Kidney (tissue), 14 donors: ENCODE measurements around the gene THADA. TPM values are rescaled to one million over a fixed set of nuclear protein-coding genes. Genes with fewer than 3 reads are reported as not detected.

Experiments used
- DNase-seq, 5 donors: peaks; one replicate each; pipeline ENCODE4 v3.0.0-alpha.2; 2013 to 2020
- FAIRE-seq: peaks from 2 replicates; lab custom pipeline; 2012; peaks lifted over from hg19 to GRCh38; lab: Jason Lieb, UNC
- H3K27ac ChIP-seq, 2 donors: one replicate each; pipeline ENCODE4 v1.7.0; 2013; ENCODE audit warnings: low read depth in 2 of 2, low read length in 2 of 2, inconsistent platforms in 1 of 2
- H3K27me3 ChIP-seq: one replicate; pipeline ENCODE4 v1.7.1; 2013; ENCODE audit warnings: low read length, inconsistent platforms; ENCODE audit not compliant: control insufficient read depth, insufficient read depth
- H3K36me3 ChIP-seq, 3 donors: one replicate each; pipeline versions ENCODE4 v1.7.0 to v1.7.1; 2013; ENCODE audit warnings: low read length in 3 of 3, control low read depth in 1 of 3, inconsistent platforms in 1 of 3; ENCODE audit not compliant: insufficient read depth in 3 of 3, control insufficient read depth in 2 of 3
- H3K4me1 ChIP-seq, 3 donors: one replicate each; pipeline versions ENCODE4 v1.7.0 to v1.7.1; 2013; ENCODE audit warnings: low read length in 3 of 3, inconsistent platforms in 1 of 3, low read depth in 1 of 3; ENCODE audit not compliant: control insufficient read depth in 2 of 3, insufficient read depth in 2 of 3
- H3K4me3 ChIP-seq, 3 donors: one replicate each; pipeline versions ENCODE4 v1.7.0 to v1.8.1; 2013; ENCODE audit warnings: low read length in 3 of 3, control low read depth in 1 of 3, inconsistent platforms in 1 of 3
- H3K9ac ChIP-seq, 3 donors: one replicate each; pipeline versions ENCODE4 v1.7.0 to v1.7.1; 2013; ENCODE audit warnings: low read length in 3 of 3, control low read depth in 1 of 3, inconsistent platforms in 1 of 3
- H3K9me3 ChIP-seq, 3 donors: one replicate each; pipeline versions ENCODE4 v1.7.0 to v1.7.1; 2013; ENCODE audit warnings: low read length in 3 of 3, control low read depth in 1 of 3, inconsistent platforms in 1 of 3; ENCODE audit not compliant: control insufficient read depth in 2 of 3, insufficient read depth in 1 of 3
- CTCF ChIP-seq: IDR thresholded peaks from 3 replicates; pipeline ENCODE4 v1.5.1; 2012; ENCODE audit warnings: mild to moderate bottlenecking, moderate library complexity, borderline replicate concordance; ENCODE audit not compliant: insufficient read depth; ENCODE audit errors: extremely low read depth
- intact Hi-C: fragments of 100-400 bp; cut with DNase I; formaldehyde crosslinking; loops from one replicate; pipeline ENCODE4 v1.11.1; 2022
- polyA plus RNA-seq: library from polyadenylated mRNA; stranded (reverse); fragments of 350-450 nt; fragmentation: Illumina TruSeq; extraction: RNeasy Lipid Tissue Mini Kit (QIAGEN cat#74804); gene quantifications from one replicate; pipeline ENCODE4 v1.2.3, GENCODE V29; 2014; ENCODE audit warnings: low read depth, low replicate concordance; ENCODE audit not compliant: insufficient read depth
- total RNA-seq: library from RNA; stranded (reverse); fragmentation: NEBNext Ultra II Directional; extraction: Animal tissue kit (Norgen Biotek cat#: 25700); gene quantifications from one replicate; pipeline ENCODE4 v1.2.1, GENCODE V29; 2021
- donor health status: control.
- donor health status: control.
- donor health status: control.
- donor health status: control.
- donor health status: control.
- donor health status: DM: yes; HTN: yes; CAD: no.
- donor health status: Normal renal cell carcinoma (clear cell type).

The THADA gene
- total and polyA plus RNA-seq, 2 donors from 2014 or later = 21.4 to 45.1 TPM

- no peak overlapping the region for H3K9ac ChIP-seq
- TF ChIP-seq CTCF = no peak
- intact Hi-C loops = no loop called here
- H3K27ac ChIP-seq = no peak overlapping the region
- DNase-seq (no peak), FAIRE-seq (no peak)
- H3K36me3 ChIP-seq = peaks cover 0 to 4% (median 0%) of the 10 kb centered on the region in 3 donors
- no peaks in the 10 kb centered on the region for H3K9me3 ChIP-seq
- no peaks in the 10 kb centered on the region for H3K4me1 ChIP-seq
- H3K27me3 ChIP-seq = no peaks in the 10 kb centered on the region
- H3K4me3 ChIP-seq = no peak overlapping the region
Observed at GRCh38 chr2:43563679-43564078, 32.2 kb downstream of the THADA start.

- intact Hi-C loops = no loop called here
- Histone ChIP-seq H3K9me3 (no peaks in the 10 kb centered on the region), H3K27ac (no peak overlapping the region), H3K27me3 (no peaks in the 10 kb centered on the region), H3K4me3 (no peak overlapping the region), H3K4me1 (no peaks in the 10 kb centered on the region), H3K36me3 (peaks cover 0 to 5% (median 4%) of the 10 kb centered on the region in 3 donors), H3K9ac (no peak overlapping the region)
- no peak for DNase-seq
- no peak for TF ChIP-seq CTCF
- FAIRE-seq = peak; percentile 74
Observed at GRCh38 chr2:43560231-43560547, 35.6 kb downstream of the THADA start.

GRCh38 chr2:43559391-43560230 is 36.2 kb downstream of the THADA start:
- H3K9ac ChIP-seq = no peak overlapping the region
- intact Hi-C loops = no loop called here
- no peak overlapping the region for H3K4me3 ChIP-seq
- TF ChIP-seq CTCF = no peak
- DNase-seq (no peak), FAIRE-seq (no peak)
- no peak overlapping the region for H3K27ac ChIP-seq
- no peaks in the 10 kb centered on the region for H3K9me3 ChIP-seq
- no peaks in the 10 kb centered on the region for H3K27me3 ChIP-seq
- peaks cover 0 to 5% (median 4%) of the 10 kb centered on the region in 3 donors for H3K36me3 ChIP-seq
- no peaks in the 10 kb centered on the region for H3K4me1 ChIP-seq

- DNase-seq = no peak
- intact Hi-C loops = no loop called here
- H3K9ac ChIP-seq = no peak overlapping the region
- H3K27me3 ChIP-seq = no peaks in the 10 kb centered on the region
- no peak for FAIRE-seq
- H3K9me3 ChIP-seq = no peaks in the 10 kb centered on the region
- no peak for TF ChIP-seq CTCF
- H3K27ac ChIP-seq = no peak overlapping the region
- no peak overlapping the region for H3K4me3 ChIP-seq
- no peaks in the 10 kb centered on the region for H3K4me1 ChIP-seq
- H3K36me3 ChIP-seq = peaks cover 0 to 5% (median 0%) of the 10 kb centered on the region in 3 donors
Observed at GRCh38 chr2:43557196-43557595, 38.6 kb downstream of the THADA start.
